ENCODE measurements around the gene ATG2A. TPM values are rescaled to one million over a fixed set of nuclear protein-coding genes. Genes with fewer than 3 reads are reported as not detected.
A peak's percentile ranks its signal among the peaks of the same experiment; 100 is the strongest.

The ATG2A gene
- polyA plus RNA-seq, 1 donor (not counting 4 experiments of a cell fraction or from before 2014, with no cell fraction given) = 2.4 TPM

- dilution Hi-C loops (cut with MboI; ENCODE audit: extremely low pct_ligation_motif_present, low sequenced_read_pairs) = no loop called here
- peaks cover 18 to 30% of the 10 kb centered on the region in 2 experiments for H3K36me3 ChIP-seq (ENCODE audit: control insufficient read depth in 2 of 2, extremely low read depth in 1 of 2, insufficient read depth in 2 of 2, low read length in 2 of 2)
- DNase-seq (ENCODE audit: low read depth, low spot score) (no peak), FAIRE-seq (no peak)
- TF ChIP-seq, protein P1, sequence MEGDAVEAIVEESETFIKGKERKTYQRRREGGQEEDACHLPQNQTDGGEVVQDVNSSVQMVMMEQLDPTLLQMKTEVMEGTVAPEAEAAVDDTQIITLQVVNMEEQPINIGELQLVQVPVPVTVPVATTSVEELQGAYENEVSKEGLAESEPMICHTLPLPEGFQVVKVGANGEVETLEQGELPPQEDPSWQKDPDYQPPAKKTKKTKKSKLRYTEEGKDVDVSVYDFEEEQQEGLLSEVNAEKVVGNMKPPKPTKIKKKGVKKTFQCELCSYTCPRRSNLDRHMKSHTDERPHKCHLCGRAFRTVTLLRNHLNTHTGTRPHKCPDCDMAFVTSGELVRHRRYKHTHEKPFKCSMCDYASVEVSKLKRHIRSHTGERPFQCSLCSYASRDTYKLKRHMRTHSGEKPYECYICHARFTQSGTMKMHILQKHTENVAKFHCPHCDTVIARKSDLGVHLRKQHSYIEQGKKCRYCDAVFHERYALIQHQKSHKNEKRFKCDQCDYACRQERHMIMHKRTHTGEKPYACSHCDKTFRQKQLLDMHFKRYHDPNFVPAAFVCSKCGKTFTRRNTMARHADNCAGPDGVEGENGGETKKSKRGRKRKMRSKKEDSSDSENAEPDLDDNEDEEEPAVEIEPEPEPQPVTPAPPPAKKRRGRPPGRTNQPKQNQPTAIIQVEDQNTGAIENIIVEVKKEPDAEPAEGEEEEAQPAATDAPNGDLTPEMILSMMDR (optimal IDR thresholded peaks at IDR 0.05 in 1 of 3, IDR thresholded peaks at IDR 0.05 in 1 of 3, conservative IDR thresholded peaks at IDR 0.05 in 1 of 3; ENCODE audit: extremely low read depth in 1 of 3, insufficient read depth in 2 of 3, low read length in 3 of 3) = no peak
- TF ChIP-seq EZH2 (IDR thresholded peaks at IDR 0.05; ENCODE audit: low read length) = no peak
- H2AFZ ChIP-seq (ENCODE audit: control insufficient read depth, low read length) = no peak overlapping the region
- H3K27me3 ChIP-seq (ENCODE audit: control insufficient read depth, extremely low read depth, insufficient read depth, low read length) = no peaks in the 10 kb centered on the region
- peak overlapping the region; percentile 59 to 85 (median 78) for H3K4me3 ChIP-seq (ENCODE audit: control insufficient read depth in 2 of 3, extremely low read depth in 1 of 3, insufficient read depth in 2 of 3, low read depth in 1 of 3, low read length in 3 of 3)
- peak overlapping the region; percentile 88 for H3K9ac ChIP-seq (ENCODE audit: control insufficient read depth, extremely low read depth, insufficient read depth, low read length)
- peak overlapping the region; percentile 70 for H3K27ac ChIP-seq (ENCODE audit: control insufficient read depth, insufficient read depth, low read length)
- H4K20me1 ChIP-seq (ENCODE audit: control insufficient read depth, extremely low read depth, insufficient read depth, low read length) = peaks cover 25% of the 10 kb centered on the region
- peaks cover 58% of the 10 kb centered on the region for H3K79me2 ChIP-seq (ENCODE audit: control insufficient read depth, insufficient read depth, low read length)
- H3K9me1 ChIP-seq (ENCODE audit: control insufficient read depth, extremely low read depth, insufficient read depth, low read length) = peaks cover 3% of the 10 kb centered on the region
- peak overlapping the region; percentile 91 for H3K4me2 ChIP-seq (ENCODE audit: control insufficient read depth, extremely low read depth, insufficient read depth, low read depth, low read length)
- no peaks in the 10 kb centered on the region for H3K9me3 ChIP-seq (ENCODE audit: control insufficient read depth, low read depth, low read length)
- H3K4me1 ChIP-seq (ENCODE audit: control insufficient read depth, extremely low read depth, insufficient read depth, low read length) = peaks cover 42% of the 10 kb centered on the region
These were observed 40.1 kb downstream of the ATG2A start for GRCh38 chr11:64876835-64877341.

- Histone ChIP-seq H3K9me3 (ENCODE audit: control insufficient read depth, low read depth, low read length) (no peaks in the 10 kb centered on the region), H3K27me3 (ENCODE audit: control insufficient read depth, extremely low read depth, insufficient read depth, low read length) (no peaks in the 10 kb centered on the region), H3K4me2 (ENCODE audit: control insufficient read depth, extremely low read depth, insufficient read depth, low read depth, low read length) (peak overlapping the region; percentile 91), H3K79me2 (ENCODE audit: control insufficient read depth, insufficient read depth, low read length) (peaks cover 64% of the 10 kb centered on the region), H3K4me1 (ENCODE audit: control insufficient read depth, extremely low read depth, insufficient read depth, low read length) (peaks cover 41% of the 10 kb centered on the region), H3K9ac (ENCODE audit: control insufficient read depth, extremely low read depth, insufficient read depth, low read length) (peak overlapping the region; percentile 88), H3K4me3 (ENCODE audit: control insufficient read depth in 2 of 3, extremely low read depth in 1 of 3, insufficient read depth in 2 of 3, low read depth in 1 of 3, low read length in 3 of 3) (peak overlapping the region; percentile 59 to 85 (median 78)), H3K27ac (ENCODE audit: control insufficient read depth, insufficient read depth, low read length) (peak overlapping the region; percentile 70), H3K9me1 (ENCODE audit: control insufficient read depth, extremely low read depth, insufficient read depth, low read length) (peaks cover 3% of the 10 kb centered on the region), H2AFZ (ENCODE audit: control insufficient read depth, low read length) (no peak overlapping the region), H3K36me3 (ENCODE audit: control insufficient read depth in 2 of 2, extremely low read depth in 1 of 2, insufficient read depth in 2 of 2, low read length in 2 of 2) (peaks cover 20 to 36% of the 10 kb centered on the region in 2 experiments), H4K20me1 (ENCODE audit: control insufficient read depth, extremely low read depth, insufficient read depth, low read length) (peaks cover 25% of the 10 kb centered on the region)
- TF ChIP-seq, protein P1 (optimal IDR thresholded peaks at IDR 0.05 in 1 of 3, IDR thresholded peaks at IDR 0.05 in 1 of 3, conservative IDR thresholded peaks at IDR 0.05 in 1 of 3; ENCODE audit: extremely low read depth in 1 of 3, insufficient read depth in 2 of 3, low read length in 3 of 3) = no peak
- TF ChIP-seq EZH2 (IDR thresholded peaks at IDR 0.05; ENCODE audit: low read length) = no peak
- dilution Hi-C loops (cut with MboI; ENCODE audit: extremely low pct_ligation_motif_present, low sequenced_read_pairs) = no loop called here
- FAIRE-seq = no peak
- no peak for DNase-seq (ENCODE audit: low read depth, low spot score)
These were observed 40.7 kb downstream of the ATG2A start for GRCh38 chr11:64876229-64876750.

Measured in keratinocyte (primary cell).